Breast epithelium (tissue), 3 donors: ENCODE data around the gene GPX1.
"Not testable (repeated sequence)": the region's sequence is repeated elsewhere in the genome, so short reads cannot be mapped to it uniquely, and the experiment has no call there.

Experiments
- POLR2A ChIP-seq: fragments of 450-650 bp; IDR thresholded peaks from one replicate; pipeline ENCODE4 v1.6.1; 2016; ENCODE audit warnings: antibody characterized with exemption, mild to moderate bottlenecking, moderate library complexity
- POLR2AphosphoS5 ChIP-seq, 3 donors: sonication (generic); formaldehyde crosslinking; IDR thresholded peaks; one replicate each; pipeline ENCODE4 v1.6.1; 2017; ENCODE audit warnings: antibody characterized with exemption in 3 of 3

DNA sequence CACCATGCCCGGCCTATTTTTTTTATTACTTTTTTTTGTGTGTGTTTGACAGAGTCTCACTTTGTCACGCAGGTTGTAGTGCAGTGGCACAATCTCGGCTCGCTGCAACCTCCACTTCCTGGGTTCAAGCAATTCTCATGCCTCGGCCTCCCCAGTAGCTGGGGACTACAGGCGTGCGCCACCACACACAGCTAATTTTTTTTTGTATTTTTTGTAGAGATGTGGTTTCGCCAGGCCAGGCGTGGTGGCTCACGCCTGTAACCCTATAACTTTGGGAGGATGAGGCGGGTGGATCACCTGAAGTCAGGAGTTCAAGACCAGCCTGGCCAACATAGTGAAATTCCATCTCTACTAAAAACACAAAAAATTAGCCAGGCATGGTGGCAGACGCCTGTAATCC is 9.8 kb downstream of the GPX1 start:
- TF ChIP-seq POLR2AphosphoS5 (IDR thresholded peaks at IDR 0.05); POLR2A: not testable (repeated sequence)
